Muscle layer of duodenum (tissue), 2 donors: ENCODE results near the gene MRPL37.

Source experiments
- H3K27ac ChIP-seq: one replicate; pipeline ENCODE4 v1.7.0; 2013; ENCODE audit warnings: mild to moderate bottlenecking, low read length
- H3K27me3 ChIP-seq: one replicate; pipeline ENCODE4 v1.7.0; 2013; ENCODE audit warnings: low read depth, mild to moderate bottlenecking, control low read depth, low read length
- H3K36me3 ChIP-seq, 2 donors: one replicate each; pipeline ENCODE4 v1.7.0; 2013; ENCODE audit warnings: low read length in 2 of 2, control low read depth in 1 of 2, mild to moderate bottlenecking in 1 of 2; ENCODE audit not compliant: insufficient read depth in 2 of 2, control insufficient read depth in 1 of 2
- H3K4me1 ChIP-seq, 2 donors: one replicate each; pipeline ENCODE4 v1.7.0; 2013; ENCODE audit warnings: low read length in 2 of 2, mild to moderate bottlenecking in 2 of 2, control low read depth in 1 of 2, moderate library complexity in 1 of 2; ENCODE audit not compliant: insufficient read depth in 2 of 2, control insufficient read depth in 1 of 2
- H3K4me3 ChIP-seq, 2 donors: one replicate each; pipeline ENCODE4 v1.7.0; 2013; ENCODE audit warnings: low read length in 2 of 2, low read depth in 1 of 2, mild to moderate bottlenecking in 1 of 2
- H3K9me3 ChIP-seq, 2 donors: one replicate each; pipeline ENCODE4 v1.7.0; 2013; ENCODE audit warnings: low read length in 2 of 2, control low read depth in 1 of 2, mild to moderate bottlenecking in 1 of 2; ENCODE audit not compliant: control insufficient read depth in 1 of 2
- donor health status: healthy.

MRPL37 gene

DNA sequence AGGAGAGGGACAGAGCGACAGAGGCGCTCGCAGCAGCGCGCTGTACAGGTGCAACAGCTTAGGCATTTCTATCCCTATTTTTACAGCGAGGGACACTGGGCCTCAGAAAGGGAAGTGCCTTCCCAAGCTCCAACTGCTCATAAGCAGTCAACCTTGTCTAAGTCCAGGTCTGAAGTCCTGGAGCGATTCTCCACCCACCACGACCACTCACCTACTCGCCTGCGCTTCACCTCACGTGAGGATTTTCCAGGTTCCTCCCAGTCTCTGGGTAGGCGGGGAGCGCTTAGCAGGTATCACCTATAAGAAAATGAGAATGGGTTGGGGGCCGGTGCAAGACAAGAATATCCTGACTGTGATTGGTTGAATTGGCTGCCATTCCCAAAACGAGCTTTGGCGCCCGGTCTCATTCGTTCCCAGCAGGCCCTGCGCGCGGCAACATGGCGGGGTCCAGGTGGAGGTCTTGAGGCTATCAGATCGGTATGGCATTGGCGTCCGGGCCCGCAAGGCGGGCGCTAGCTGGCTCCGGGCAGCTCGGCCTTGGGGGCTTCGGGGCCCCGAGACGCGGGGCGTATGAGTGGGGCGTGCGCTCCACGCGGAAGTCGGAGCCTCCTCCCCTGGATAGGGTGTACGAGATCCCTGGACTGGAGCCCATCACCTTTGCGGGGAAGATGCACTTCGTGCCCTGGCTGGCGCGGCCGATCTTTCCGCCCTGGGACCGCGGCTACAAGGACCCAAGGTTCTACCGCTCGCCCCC lies at the start of gene MRPL37, which contains the start of gene CYB5RL:
TSS of gene MRPL37 (plus strand) at position 403 of the 754 bp plus-strand sequence. CDS start at position 480, 77 bp downstream.
TSS of gene CYB5RL (minus strand) at position 266 of the 754 bp plus-strand sequence. CDS start 4,414 bp downstream, outside the sequence.
- Histone ChIP-seq H3K9me3 (no peaks in the 10 kb centered on the region), H3K36me3 (peaks cover 11 to 20% of the 10 kb centered on the region in 2 donors), H3K4me3 (peak within 1 kb of the TSS; percentile 97 to 99), H3K27me3 (no peaks in the 10 kb centered on the region), H3K4me1 (peaks cover 18 to 22% of the 10 kb centered on the region in 2 donors), H3K27ac (peak within 1 kb of the TSS; percentile 60)

GRCh38 chr1:54151013-54151412 lies 49.0 kb upstream of the MRPL37 start:
- H3K36me3 ChIP-seq, result no peaks in the 10 kb centered on the region

GRCh38 chr1:54152696-54153095 lies 47.3 kb upstream of the MRPL37 start, which contains the start of gene CDCP2:
CDCP2 (minus strand) TSS chr1:54153000; CDS start chr1:54152922, 78 bp downstream.
- Histone ChIP-seq H3K36me3 (no peaks in the 10 kb centered on the region), H3K4me1 (no peaks in the 10 kb centered on the region), H3K4me3 (no peak within 1 kb of the TSS), H3K9me3 (no peaks in the 10 kb centered on the region), H3K27me3 (no peaks in the 10 kb centered on the region), H3K27ac (no peak within 1 kb of the TSS)

More at GRCh38 chr1:54151013-54151412, 49.0 kb upstream of the MRPL37 start:
- Histone ChIP-seq H3K27me3 (no peaks in the 10 kb centered on the region), H3K27ac (no peak overlapping the region), H3K4me1 (no peaks in the 10 kb centered on the region), H3K4me3 (no peak overlapping the region), H3K9me3 (no peaks in the 10 kb centered on the region)

- Histone ChIP-seq H3K9me3 (no peaks in the 10 kb centered on the region), H3K4me1 (no peaks in the 10 kb centered on the region), H3K27me3 (no peaks in the 10 kb centered on the region), H3K36me3 (no peaks in the 10 kb centered on the region), H3K27ac (no peak overlapping the region), H3K4me3 (no peak overlapping the region)
Measured at GRCh38 chr1:54153535-54154439, 46.2 kb upstream of the MRPL37 start.

GRCh38 chr1:54156201-54156600 lies 43.8 kb upstream of the MRPL37 start:
- no peaks in the 10 kb centered on the region for H3K27me3 ChIP-seq

DNA sequence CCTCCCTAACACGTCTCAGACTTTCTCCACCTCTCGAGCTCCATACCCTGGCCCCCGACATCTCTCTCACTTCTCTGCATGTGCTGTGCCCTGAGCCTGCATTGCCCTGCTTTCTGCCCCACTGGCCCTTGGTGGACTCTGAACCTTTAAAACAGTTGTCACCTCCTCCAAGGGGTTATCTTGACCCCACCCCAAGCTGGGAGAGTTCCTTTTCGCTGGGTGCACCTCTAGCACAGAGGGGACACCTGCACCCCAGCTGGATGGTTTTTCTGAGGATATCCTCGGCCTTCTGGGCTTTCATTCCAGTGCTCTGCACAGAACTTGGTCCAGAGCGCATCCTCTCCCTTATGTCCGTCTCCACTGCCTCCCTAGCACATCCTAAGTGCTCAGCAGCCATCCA lies 43.0 kb upstream of the MRPL37 start:
- Histone ChIP-seq H3K4me1 (no peaks in the 10 kb centered on the region), H3K36me3 (no peaks in the 10 kb centered on the region), H3K9me3 (no peaks in the 10 kb centered on the region), H3K4me3 (no peak overlapping the region), H3K27ac (no peak overlapping the region), H3K27me3 (no peaks in the 10 kb centered on the region)

More at GRCh38 chr1:54156201-54156600, 43.8 kb upstream of the MRPL37 start:
- H3K9me3 ChIP-seq, result no peaks in the 10 kb centered on the region
- H3K36me3 ChIP-seq, result no peaks in the 10 kb centered on the region
- no peaks in the 10 kb centered on the region for H3K4me1 ChIP-seq
- H3K27ac ChIP-seq, result no peak overlapping the region
- H3K4me3 ChIP-seq, result no peak overlapping the region

GRCh38 chr1:54157401-54157800 lies 42.6 kb upstream of the MRPL37 start:
- Histone ChIP-seq H3K27me3 (no peaks in the 10 kb centered on the region), H3K9me3 (no peaks in the 10 kb centered on the region), H3K36me3 (no peaks in the 10 kb centered on the region), H3K27ac (no peak overlapping the region), H3K4me3 (no peak overlapping the region), H3K4me1 (no peaks in the 10 kb centered on the region)

DNA sequence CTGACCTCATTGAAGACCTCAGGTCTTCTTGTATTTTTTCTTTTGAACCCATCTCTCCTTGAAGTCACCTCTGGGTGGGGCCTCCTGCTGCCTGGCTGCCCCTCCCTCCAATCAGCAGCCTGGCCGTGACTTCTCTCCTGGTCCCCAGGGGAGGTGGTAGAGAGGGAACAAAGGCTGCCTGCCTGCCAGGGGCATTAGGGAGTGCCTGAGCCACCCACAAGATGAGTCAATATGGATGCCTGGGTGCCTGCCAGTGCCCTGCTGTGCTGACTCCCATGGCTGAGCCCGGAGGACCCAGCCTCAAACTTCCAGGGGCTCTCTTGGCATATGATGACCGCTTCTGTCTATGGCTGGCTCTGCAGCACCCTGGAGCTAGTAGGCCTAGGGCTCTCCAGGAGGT lies 41.9 kb upstream of the MRPL37 start:
- Histone ChIP-seq H3K27ac (no peak overlapping the region), H3K4me3 (no peak overlapping the region), H3K9me3 (no peaks in the 10 kb centered on the region), H3K4me1 (no peaks in the 10 kb centered on the region), H3K36me3 (no peaks in the 10 kb centered on the region), H3K27me3 (no peaks in the 10 kb centered on the region)

DNA sequence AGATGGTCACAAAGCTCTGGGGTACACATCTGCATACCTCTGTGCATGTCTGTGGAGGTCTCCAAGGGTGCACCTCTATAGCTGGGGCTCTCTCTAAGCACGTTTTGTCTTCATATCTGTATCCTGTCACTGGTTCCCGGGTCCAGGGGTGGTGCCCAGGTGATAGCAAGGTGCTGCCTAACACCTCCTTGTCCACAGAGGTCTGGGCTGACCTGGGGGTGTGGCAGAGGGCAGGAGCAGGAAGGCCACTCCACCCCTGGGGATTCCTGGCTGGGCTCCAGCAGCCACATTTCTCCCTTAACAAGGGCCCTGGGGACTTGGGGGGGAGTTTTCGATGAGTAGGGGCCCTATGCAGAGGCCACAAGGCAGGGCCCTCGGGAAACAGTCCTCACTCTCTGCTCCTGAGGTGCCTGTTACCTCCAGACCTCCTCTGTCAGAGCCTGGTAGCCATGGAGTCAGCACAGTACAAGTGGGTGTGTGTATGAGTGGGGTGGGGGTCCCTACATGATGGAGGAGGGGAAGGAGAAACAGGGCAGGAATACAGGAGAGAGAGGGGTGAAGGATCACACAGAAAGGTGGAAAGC lies 40.1 kb upstream of the MRPL37 start:
- H3K27ac ChIP-seq, result no peak overlapping the region
- no peaks in the 10 kb centered on the region for H3K36me3 ChIP-seq
- H3K9me3 ChIP-seq, result no peaks in the 10 kb centered on the region
- no peak overlapping the region for H3K4me3 ChIP-seq
- H3K4me1 ChIP-seq, result no peaks in the 10 kb centered on the region
- H3K27me3 ChIP-seq, result no peaks in the 10 kb centered on the region

DNA sequence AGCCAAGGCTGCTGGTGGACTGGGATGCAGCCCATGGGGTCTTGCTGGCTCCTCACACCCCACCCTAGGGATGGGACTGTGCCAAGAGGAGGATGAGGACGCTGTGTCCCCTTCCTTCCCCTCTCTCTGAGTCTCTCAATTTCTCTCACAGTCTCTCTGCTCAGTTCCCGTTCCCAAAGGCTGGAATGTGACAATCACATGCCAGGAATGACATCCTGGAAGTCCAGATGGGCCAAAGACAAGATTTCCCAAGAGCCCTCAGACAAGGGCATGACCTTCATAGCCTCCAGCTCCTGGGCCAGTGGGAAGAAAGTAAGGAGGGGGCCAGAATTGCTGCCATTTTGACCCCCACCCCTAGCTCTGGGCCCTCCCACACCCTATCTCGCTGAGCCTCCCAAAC lies 39.6 kb upstream of the MRPL37 start:
- no peaks in the 10 kb centered on the region for H3K36me3 ChIP-seq

More for the DNA sequence above, 39.6 kb upstream of the MRPL37 start:
- no peak overlapping the region for H3K27ac ChIP-seq
- H3K4me1 ChIP-seq, result no peaks in the 10 kb centered on the region
- H3K4me3 ChIP-seq, result no peak overlapping the region
- no peaks in the 10 kb centered on the region for H3K9me3 ChIP-seq
- H3K27me3 ChIP-seq, result no peaks in the 10 kb centered on the region
